KOPT-K1 (cell line): Measurements from ENCODE around the gene ACTL10.
"Not testable (repeated sequence)": the region's sequence is repeated elsewhere in the genome, so short reads cannot be mapped to it uniquely, and the experiment has no call there.

Experiments
- H3K27ac ChIP-seq: fragments of 200-600 bp; sonication (generic); 2 replicates; pipeline ENCODE4 v1.5.1; 2016; ENCODE audit warnings: antibody characterized with exemption, mild to moderate bottlenecking, low read depth, low read length; ENCODE audit not compliant: poor library complexity, severe bottlenecking
- H3K36me3 ChIP-seq: fragments of 200-600 bp; sonication (generic); 2 replicates; pipeline ENCODE4 v1.5.1; 2017; ENCODE audit warnings: antibody characterized with exemption, mild to moderate bottlenecking, low read length, moderate library complexity; ENCODE audit not compliant: insufficient read depth
- H3K9me3 ChIP-seq: fragments of 200-600 bp; sonication (generic); 2 replicates; pipeline ENCODE4 v1.5.1; 2017; ENCODE audit warnings: antibody characterized with exemption, low read length, mild to moderate bottlenecking; ENCODE audit not compliant: insufficient read depth, poor library complexity, severe bottlenecking

ACTL10 gene

DNA sequence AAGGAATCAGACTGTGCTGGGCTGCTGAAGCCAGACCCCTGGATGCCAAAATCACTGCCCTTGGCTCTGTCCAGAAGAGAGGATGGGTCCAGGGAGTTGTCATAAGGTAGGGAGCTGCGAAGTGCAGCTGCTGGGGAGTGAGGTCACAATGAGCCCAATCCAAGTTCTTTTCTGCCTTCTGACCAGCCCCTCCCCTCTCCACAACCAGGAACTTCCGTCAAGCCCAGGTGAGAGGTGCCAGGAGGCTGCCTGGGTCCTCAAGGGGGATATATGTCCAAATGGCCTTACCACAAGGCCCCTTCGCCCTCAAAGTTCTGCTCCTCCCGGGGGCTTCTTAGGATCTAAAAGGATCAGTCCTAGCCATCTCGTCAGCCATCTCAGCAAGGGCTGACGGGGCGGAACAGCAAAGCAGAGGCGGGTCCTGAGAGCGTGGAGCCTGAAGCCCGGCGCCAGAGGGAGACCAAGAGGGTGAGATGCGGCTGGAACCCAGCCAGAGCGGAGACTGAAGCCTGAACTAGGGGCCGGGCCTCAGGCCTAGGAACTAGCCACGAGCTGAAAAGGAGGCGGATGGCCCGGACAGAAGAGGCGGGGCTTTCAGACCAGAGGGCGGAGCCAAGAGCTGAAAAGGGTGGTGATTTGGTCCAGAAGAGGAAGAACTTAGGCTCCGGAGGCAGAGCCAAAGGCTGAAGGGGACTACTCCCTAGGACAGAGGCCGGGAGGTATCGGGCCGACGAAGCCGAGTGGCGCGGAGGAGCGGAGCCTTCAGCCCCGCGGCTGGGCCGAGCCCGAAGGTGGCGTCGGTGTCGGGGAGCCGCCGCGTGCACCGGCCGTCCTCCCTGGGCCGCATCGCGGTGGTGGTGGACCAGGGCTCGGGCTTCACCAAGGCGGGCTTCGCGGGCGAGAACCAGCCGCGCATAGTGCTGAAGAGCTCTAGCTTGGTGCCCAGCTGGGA, at the start of gene ACTL10:
Gene ACTL10, plus strand, starts transcription at position 651 of the 952 bp plus-strand sequence. CDS start 555 bp downstream, outside the sequence.
- H3K27ac ChIP-seq, result no peak within 1 kb of the TSS
- peaks cover 56% of the 10 kb centered on the region for H3K36me3 ChIP-seq
- H3K9me3 ChIP-seq, result no peaks in the 10 kb centered on the region

DNA sequence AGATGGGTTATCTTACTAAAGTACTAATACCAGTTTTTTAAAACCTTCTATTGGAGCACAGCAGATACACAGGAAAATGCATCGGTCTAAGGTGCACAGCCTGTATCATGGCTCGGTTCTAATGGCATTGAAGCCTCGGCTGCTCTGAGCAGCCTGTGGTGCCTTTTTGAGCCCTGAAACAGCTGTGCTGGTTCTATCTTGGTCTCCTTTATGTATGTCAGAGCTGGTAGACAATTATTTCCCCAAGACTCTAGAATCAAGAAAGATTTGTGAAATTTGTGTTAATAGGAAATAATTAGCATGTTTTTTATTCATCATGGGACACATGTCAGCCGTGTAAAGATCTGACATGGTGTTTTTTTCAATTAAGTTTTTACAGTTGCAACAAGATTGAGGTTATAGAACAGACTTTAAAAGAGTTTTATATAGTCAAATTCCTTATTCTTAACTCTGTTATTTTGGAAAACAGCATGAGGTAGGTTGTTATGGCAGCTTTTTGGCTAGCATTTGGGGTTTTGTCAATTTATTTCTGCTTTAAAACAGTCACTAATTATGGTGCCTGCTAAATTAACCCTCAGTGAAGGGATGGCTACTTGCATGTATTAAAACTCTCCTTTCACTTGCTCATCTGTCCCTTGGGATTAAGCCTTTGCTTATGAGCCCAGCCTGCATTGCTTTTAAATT, 44.9 kb upstream of the ACTL10 start:
- Histone ChIP-seq H3K27ac (no peak overlapping the region), H3K36me3 (peaks cover 43% of the 10 kb centered on the region), H3K9me3 (no peaks in the 10 kb centered on the region)

DNA sequence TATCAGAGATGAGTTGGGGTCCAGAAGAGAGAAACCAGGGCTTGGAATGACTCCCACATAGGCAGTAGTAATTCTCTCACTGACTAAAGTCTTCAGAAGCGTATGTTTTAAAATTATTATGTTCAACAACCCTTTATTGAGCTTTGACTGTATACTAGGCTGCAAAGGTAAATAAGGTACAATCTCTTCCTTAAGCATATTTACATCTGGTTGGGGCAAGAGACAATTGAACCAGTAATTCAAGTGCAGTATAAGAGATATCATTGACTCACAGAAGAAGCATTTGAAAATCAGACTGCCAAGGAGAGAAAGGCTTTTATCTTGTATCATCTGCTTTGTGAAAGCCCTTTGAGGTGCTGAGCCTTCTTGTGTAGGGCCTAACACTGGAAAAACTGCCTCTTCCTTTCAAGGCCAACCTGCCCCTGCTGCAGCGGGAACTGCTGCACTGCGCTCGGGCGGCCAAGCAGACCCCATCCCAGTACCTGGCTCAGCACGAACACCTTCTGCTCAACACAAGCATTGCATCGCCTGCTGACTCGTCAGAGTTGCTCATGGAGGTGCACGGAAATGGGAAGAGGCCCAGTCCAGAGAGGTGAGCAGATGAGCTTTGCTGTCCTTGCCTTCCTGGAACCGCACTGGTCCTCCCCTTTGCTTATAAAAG, 43.9 kb upstream of the ACTL10 start:
- Histone ChIP-seq H3K27ac (no peak overlapping the region), H3K36me3 (peaks cover 51% of the 10 kb centered on the region), H3K9me3 (no peaks in the 10 kb centered on the region)

DNA sequence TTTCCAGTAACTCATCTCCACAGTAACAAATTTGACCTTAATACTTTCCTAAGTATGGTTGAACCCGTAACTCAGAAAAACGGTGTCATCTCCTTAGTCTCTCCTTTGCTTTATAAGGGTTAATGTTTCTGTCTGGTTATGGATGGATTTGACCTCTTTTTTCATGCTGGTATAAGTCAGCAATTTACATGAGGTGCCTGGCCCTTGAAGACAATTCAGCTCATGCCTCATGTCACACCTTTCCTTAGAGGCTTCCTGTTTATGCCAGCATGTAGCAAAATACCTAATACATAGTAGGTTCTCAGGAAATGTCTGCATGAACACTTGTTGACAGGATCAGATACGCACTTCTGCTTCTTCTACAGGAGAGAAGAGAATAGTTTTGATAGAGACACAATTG, 42.3 kb upstream of the ACTL10 start:
- Histone ChIP-seq H3K27ac (no peak overlapping the region), H3K9me3 (no peaks in the 10 kb centered on the region), H3K36me3 (peaks cover 64% of the 10 kb centered on the region)

DNA sequence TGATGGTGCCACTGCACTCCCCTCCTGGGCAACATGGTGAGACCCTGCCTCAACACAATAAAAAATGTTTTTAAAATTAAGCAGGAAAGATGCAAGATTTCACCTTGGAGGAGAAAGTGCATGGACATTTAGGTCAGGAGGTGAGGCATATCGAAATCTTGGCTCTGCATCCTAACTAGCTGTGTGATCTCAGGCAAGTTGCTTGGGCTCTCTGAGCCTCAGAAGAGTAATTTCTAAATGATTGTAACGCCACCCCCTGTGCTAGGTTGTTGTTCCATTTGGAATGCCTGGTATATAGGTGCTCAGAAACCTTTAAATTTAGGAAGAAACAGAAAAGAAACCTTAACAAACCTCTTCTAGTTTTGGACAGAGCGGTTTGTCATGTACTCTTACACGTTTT, 40.6 kb upstream of the ACTL10 start:
- peaks cover 79% of the 10 kb centered on the region for H3K36me3 ChIP-seq
- H3K27ac ChIP-seq, result no peak overlapping the region
- no peaks in the 10 kb centered on the region for H3K9me3 ChIP-seq

DNA sequence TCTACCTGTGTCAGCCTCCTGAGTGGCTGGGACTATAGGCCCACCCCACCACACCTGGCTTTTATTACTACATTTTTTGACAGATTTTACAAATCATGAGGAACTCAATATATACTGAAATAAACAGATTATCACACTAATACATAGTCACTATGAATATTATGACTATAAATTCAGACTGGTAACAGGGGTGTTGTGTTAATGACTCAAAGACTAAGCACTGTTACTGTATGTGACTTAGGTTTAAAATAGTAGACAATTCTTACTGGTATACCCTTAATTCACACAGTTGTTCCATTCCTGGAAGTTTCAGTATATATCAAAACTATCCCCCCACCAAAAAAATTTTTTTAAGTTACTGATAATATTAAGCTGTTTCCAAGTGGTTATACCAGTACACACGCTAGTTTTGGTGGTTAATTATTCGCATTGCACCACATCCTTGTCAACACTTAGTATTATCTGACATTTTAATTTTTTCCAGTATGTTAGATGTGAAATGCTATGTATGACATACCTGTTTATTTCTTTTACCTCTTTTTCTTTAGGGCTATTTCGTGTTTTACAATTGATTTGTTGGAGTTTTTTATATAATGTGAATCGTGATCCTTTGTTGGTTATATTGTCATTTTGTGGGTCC, 39.0 kb upstream of the ACTL10 start:
- H3K27ac ChIP-seq, result no peak overlapping the region
- peaks cover 84% of the 10 kb centered on the region for H3K36me3 ChIP-seq
- no peaks in the 10 kb centered on the region for H3K9me3 ChIP-seq

DNA sequence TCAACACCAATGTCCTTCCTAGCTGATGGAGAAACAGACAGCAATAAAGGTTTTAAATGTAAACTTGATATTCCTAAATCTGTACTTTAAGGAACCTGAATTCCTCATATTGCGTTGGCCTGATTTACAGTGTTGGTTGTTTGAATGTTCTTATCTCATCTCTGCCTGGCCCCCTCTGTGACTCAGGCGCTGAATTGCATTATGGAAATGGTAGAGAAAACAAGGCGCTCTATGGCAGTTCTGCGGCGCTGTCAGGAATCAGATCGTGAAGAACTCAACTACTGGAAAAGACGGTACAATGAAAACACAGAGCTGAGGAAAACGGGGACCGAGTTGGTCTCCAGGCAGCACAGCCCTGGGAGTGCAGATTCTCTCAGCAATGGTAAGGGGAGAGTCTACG, 37.2 kb upstream of the ACTL10 start:
- Histone ChIP-seq H3K9me3 (no peaks in the 10 kb centered on the region), H3K27ac (no peak overlapping the region), H3K36me3 (peaks cover 80% of the 10 kb centered on the region)

DNA sequence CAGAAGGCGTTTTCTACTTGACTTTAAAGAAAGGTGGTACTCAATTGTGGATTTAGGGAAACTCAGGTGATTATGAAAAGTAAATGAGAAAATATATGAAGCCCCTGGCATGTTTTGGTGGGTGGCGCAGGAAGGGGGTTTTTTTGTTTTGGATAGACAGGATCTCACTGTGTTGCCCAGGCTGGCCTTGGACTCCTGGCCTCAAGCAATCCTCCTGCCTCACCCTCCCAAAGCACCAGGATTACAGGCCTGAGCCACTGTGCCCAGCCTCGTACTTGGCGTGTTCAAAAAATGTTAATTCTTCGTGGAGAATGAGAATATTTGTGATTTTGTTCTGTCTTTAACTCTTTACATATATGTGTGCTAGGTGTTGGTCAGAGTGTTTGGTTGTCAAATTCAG, 36.8 kb upstream of the ACTL10 start:
- Histone ChIP-seq H3K27ac (no peak overlapping the region), H3K36me3 (peaks cover 79% of the 10 kb centered on the region)

DNA sequence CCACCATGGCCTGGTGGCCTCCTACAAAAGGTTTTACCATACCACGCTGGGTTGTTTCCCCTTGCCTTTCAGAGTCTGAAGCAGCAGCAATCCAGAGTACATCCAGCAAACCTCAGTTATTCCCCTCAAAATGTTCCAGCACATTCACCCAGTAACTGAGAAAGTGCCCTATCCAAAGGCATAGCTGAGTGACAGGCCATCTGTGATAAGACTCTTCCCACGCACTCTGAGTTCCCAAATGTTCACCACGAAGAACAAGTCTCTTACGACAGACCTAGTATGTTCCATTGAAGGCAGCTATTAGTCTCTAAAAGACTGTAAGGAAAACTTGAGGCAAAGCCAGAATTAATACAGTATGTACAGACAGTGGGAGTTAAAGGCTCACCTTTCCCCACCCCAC, 36.2 kb upstream of the ACTL10 start:
- H3K9me3 ChIP-seq, result no peaks in the 10 kb centered on the region
- H3K36me3 ChIP-seq, result peaks cover 77% of the 10 kb centered on the region
- H3K27ac ChIP-seq, result no peak overlapping the region

More for the DNA sequence above, 36.8 kb upstream of the ACTL10 start:
- H3K9me3 ChIP-seq, result no peaks in the 10 kb centered on the region

DNA sequence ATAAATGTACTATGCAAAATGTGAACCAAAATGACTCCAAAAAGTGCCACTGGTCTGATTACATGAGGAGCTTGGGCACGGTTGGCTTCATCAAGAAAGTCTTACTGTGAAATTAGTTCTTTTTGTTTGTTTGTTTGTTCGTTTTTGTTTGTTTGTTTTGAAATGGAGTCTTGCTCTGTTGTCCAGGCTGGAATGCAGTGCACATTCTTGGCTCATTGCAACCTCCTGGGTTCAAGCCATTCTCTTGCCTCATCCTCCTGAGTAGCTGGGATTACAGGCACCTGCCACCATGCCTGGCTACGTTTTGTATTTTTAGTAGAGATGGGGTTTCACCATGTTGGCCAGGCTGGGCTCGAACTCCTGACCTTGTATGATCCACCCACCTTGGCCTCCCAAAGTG, 34.8 kb upstream of the ACTL10 start:
- not testable (repeated sequence) for H3K9me3 ChIP-seq, H3K27ac ChIP-seq
- peaks cover 69% of the 10 kb centered on the region for H3K36me3 ChIP-seq

DNA sequence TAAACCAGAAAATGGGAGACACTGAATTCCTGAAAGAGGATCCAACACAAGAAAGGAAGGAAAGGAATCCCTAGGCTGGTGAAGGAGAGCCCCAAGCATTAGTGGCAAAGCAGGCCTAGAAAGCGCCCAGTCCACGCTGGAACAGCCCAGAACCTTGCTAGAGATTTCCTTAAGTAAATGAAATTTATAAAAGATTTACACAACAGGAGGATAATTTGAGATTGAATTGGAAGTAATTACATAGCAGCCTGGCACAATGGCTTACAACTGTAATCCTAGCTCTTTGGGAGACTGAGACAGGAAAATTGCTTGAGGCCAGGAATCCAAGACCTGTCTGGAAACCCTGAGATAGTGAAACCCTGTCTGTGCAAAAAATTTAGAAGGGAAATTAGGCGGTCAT, 31.4 kb upstream of the ACTL10 start:
- peaks cover 66% of the 10 kb centered on the region for H3K36me3 ChIP-seq
- H3K27ac ChIP-seq, result no peak overlapping the region
- H3K9me3 ChIP-seq, result no peaks in the 10 kb centered on the region

DNA sequence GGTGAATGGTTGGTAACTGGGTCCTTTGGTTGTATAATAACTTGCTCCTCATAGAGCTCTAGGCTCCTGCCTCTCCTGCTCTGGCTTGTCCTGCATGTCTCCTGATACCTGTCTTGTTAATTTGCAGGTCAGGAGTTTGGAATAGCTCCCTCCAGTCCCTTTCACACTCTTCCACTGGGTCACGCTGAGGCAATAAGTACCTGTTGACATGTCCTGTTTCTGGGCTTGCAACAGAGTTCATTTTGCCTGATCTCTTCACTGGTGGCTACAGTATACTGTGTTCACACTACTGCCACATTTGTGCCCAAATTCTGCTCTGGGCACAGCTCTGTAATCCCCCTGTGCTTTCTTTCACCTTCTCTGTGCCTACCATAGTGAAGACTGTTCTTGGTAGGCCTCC, 30.0 kb upstream of the ACTL10 start:
- Histone ChIP-seq H3K27ac (no peak overlapping the region), H3K36me3 (peaks cover 72% of the 10 kb centered on the region)

DNA sequence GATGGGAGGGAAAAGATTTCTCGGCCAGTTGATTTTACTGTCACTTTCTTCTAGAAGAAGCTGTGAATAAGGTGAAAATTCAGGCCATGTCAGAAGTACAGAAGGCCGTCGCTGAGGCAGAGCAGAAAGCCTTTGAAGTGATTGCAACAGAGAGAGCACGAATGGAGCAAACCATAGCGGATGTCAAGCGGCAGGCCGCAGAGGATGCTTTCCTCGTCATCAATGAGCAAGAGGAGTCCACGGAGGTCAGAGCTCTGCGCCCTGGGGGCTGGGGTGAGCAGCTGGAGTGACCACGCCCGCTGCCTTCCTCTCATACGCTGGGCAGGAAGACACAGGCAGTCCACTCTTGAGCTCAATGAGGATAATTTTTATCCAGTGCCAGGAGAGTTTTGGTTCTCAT, 26.5 kb upstream of the ACTL10 start:
- Histone ChIP-seq H3K27ac (no peak overlapping the region), H3K9me3 (no peaks in the 10 kb centered on the region), H3K36me3 (peaks cover 70% of the 10 kb centered on the region)

More for the DNA sequence above, 30.0 kb upstream of the ACTL10 start:
- no peaks in the 10 kb centered on the region for H3K9me3 ChIP-seq

DNA sequence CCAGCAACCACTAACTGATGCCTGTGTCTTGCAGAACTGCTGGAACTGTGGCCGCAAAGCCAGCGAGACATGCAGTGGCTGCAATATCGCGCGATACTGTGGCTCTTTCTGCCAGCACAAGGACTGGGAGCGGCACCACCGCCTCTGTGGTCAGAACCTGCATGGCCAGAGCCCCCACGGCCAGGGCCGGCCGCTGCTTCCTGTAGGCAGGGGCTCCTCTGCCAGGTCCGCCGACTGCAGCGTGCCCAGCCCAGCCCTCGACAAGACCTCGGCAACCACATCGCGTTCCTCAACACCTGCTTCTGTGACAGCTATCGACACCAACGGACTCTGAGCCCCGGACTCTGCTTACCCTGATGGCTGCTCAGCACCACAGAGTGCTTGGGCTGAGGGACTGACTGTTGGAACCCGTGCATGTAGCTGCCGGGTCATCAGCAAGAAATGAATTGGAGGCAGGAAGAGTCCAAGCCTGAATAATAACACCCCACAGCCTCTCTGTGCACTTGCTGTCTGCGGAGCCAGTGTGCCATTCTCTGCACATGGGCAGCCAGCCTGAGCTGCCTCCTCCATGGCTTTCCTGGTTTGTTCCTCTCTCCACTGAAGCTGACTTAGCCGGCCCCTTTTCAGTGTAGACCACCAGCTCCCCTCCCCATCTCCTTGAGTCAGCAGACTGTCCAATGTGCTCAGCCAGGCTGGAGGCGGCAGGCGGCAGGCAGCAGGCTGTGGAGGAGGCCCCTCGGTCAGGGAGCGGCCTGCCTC, 22.3 kb upstream of the ACTL10 start:
- Histone ChIP-seq H3K36me3 (peaks cover 54% of the 10 kb centered on the region), H3K9me3 (no peaks in the 10 kb centered on the region), H3K27ac (no peak overlapping the region)
